Tibial nerve (tissue), 4 donors: ENCODE results near the gene C16orf95. TPM values are rescaled to one million over a fixed set of nuclear protein-coding genes. Genes with fewer than 3 reads are reported as not detected.

Source experiments
- DNase-seq, 2 donors: peaks; one replicate each; pipeline ENCODE4 v3.0.0-alpha.2; 2019; ENCODE audit warnings: low spot score in 2 of 2
- H3K27ac ChIP-seq, 4 donors: fragments of 200-600 bp; sonication (generic) in 3 of 4; one replicate each; pipeline ENCODE4 v1.5.1; 2017 to 2019; ENCODE audit warnings: mild to moderate bottlenecking in 1 of 4
- H3K27me3 ChIP-seq, 2 donors: fragments of 200-600 bp; sonication (generic) in 1 of 2; one replicate each; pipeline versions ENCODE4 v1.5.1 to v1.6.0; 2017 to 2019
- H3K36me3 ChIP-seq, 3 donors: fragments of 200-600 bp; sonication (generic); one replicate each; pipeline ENCODE4 v1.5.1; 2018 to 2019
- H3K4me1 ChIP-seq, 4 donors: fragments of 200-600 bp; sonication (generic) in 3 of 4; one replicate each; pipeline ENCODE4 v1.5.1; 2017 to 2019
- H3K4me3 ChIP-seq, 4 donors: fragments of 200-600 bp; sonication (generic) in 3 of 4; one replicate each; pipeline ENCODE4 v1.5.1; 2017 to 2019; ENCODE audit warnings: mild to moderate bottlenecking in 1 of 4, moderate library complexity in 1 of 4
- H3K9me3 ChIP-seq, 4 donors: fragments of 200-600 bp; sonication (generic) in 3 of 4; one replicate each; pipeline ENCODE4 v1.5.1; 2017 to 2019
- CTCF ChIP-seq, 5 experiments: fragments of 200-600 bp in 3 of 5; fragments of 450-650 bp in 2 of 5; sonication (generic) in 3 of 5; IDR thresholded peaks; one replicate each; pipeline ENCODE4 v1.5.1; 2016 to 2019; ENCODE audit warnings: antibody characterized with exemption in 5 of 5, mild to moderate bottlenecking in 3 of 5, moderate library complexity in 2 of 5
- EP300 ChIP-seq, 2 donors: sonication (generic); formaldehyde crosslinking; IDR thresholded peaks; one replicate each; pipeline ENCODE4 v1.6.1; 2017; ENCODE audit warnings: antibody characterized with exemption in 2 of 2, mild to moderate bottlenecking in 1 of 2
- POLR2A ChIP-seq, 2 donors: fragments of 450-650 bp; IDR thresholded peaks; one replicate each; pipeline ENCODE4 v1.6.1; 2017; ENCODE audit warnings: antibody characterized with exemption in 2 of 2, mild to moderate bottlenecking in 2 of 2, moderate library complexity in 2 of 2
- WGBS, 2 donors: methylation state at CpG; one replicate each; pipeline ENCODE4 v1.1.5; 2018; 5-methylcytosine and 5-hydroxymethylcytosine counted together
- total RNA-seq, 4 donors: library from RNA; depleted of rRNA; stranded (reverse); fragments of >200 nt; gene quantifications; one replicate each; pipeline ENCODE4 v1.1.0, GENCODE V29; 2016

Gene C16orf95
- total RNA-seq, 4 donors from 2014 or later: 0.44 to 9.8 (median 2.6) TPM

DNA sequence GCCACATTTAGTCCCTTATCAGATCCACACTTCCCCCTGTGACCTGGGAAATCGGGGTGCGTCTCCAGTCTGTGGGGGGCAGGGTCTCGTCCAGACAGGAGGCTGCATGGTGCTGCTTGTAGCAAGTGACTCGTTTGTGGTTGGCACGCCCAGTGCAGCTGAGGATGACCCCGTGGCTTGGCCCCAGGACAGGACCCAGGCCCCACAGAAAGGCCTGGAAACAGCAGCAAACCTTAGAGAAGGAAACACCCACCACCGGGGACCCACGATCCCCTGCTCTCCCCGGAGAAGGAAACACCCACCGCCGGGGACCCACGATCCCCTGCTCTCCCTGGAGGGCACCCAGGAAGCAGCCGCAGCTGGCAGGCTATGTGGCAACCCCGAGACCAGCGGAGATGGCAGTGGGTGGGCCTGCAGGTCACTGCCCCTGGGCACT is 8.2 kb upstream of the C16orf95 start:
- Histone ChIP-seq H3K4me3 (no peak overlapping the region), H3K4me1 (peaks cover 0 to 32% (median 4%) of the 10 kb centered on the region in 4 donors), H3K9me3 (no peaks in the 10 kb centered on the region), H3K27me3 (no peaks in the 10 kb centered on the region), H3K27ac (peak overlapping the region in 1 of 4 donors; percentile 61), H3K36me3 (peaks cover 0 to 48% (median 4%) of the 10 kb centered on the region in 3 donors)
- no peak for TF ChIP-seq POLR2A (IDR thresholded peaks at IDR 0.05)
- no peak for TF ChIP-seq EP300 (IDR thresholded peaks at IDR 0.05)
- TF ChIP-seq CTCF (IDR thresholded peaks at IDR 0.05): no peak
- no peak for DNase-seq
- WGBS, 2 donors: 59 to 60% methylated on average over 15 of the region's 15 CpGs

DNA sequence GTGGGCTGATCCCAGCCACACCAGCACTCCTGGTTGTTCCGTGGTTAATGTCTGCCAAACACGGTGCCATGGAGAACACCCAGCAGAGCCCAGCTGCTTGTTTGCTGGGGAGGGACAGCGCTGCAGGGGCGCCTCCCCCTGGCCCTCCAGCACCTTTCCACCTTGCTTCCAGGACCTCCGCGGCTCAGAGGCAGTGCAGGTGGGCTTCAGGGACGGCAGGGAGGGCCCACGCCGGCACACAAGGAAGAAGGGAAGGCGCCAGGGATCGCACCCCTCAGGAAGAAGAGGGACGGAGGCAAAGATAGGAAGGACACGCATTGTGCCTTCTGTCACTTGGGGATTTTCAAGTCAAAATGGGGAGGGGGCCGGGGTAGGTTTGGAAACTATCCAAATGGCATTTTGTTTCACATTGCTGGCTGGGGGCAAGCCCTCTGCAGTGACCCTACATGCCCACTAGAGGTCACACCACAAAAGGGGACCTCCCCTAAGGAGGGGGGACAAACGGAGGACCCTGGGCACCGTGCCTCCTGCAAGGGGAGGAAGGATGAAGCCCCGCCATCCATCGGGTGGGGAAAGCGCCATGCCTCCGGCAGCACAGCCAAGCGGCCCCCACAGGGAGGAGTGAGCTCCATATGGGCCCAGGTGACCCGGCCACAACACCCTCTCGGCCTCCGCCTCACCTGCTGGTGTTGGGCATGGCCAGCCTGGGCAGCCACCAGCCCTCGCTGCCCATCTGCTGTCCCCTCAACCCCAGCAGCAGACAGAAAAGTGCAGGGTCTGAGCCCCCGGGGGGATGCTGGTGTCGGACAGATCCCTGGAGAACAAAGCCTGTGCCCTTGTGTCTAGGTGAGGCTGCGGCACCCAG is 7.5 kb upstream of the C16orf95 start:
- Histone ChIP-seq H3K9me3 (no peaks in the 10 kb centered on the region), H3K27ac (peak overlapping the region in 1 of 4 donors; percentile 61), H3K4me1 (peaks cover 0 to 32% (median 4%) of the 10 kb centered on the region in 4 donors), H3K36me3 (peaks cover 0 to 45% (median 0%) of the 10 kb centered on the region in 3 donors), H3K4me3 (no peak overlapping the region), H3K27me3 (no peaks in the 10 kb centered on the region)
- DNase-seq: no peak
- TF ChIP-seq EP300 (IDR thresholded peaks at IDR 0.05) (no peak), CTCF (IDR thresholded peaks at IDR 0.05) (peak; percentile 67 to 82 (median 72)), POLR2A (IDR thresholded peaks at IDR 0.05) (no peak)
- WGBS, 2 donors: 51 to 55% methylated on average over 28 of the region's 28 CpGs

- H3K4me1 ChIP-seq: peaks cover 0 to 32% (median 4%) of the 10 kb centered on the region in 4 donors
- no peak overlapping the region for H3K27ac ChIP-seq
- no peaks in the 10 kb centered on the region for H3K27me3 ChIP-seq
- H3K4me3 ChIP-seq: no peak overlapping the region
- H3K36me3 ChIP-seq: peaks cover 0 to 37% (median 0%) of the 10 kb centered on the region in 3 donors
- no peak for TF ChIP-seq EP300 (IDR thresholded peaks at IDR 0.05)
- no peak for TF ChIP-seq POLR2A (IDR thresholded peaks at IDR 0.05)
- TF ChIP-seq CTCF (IDR thresholded peaks at IDR 0.05): no peak
- 77 to 87% methylated on average over 17 to 21 of the region's 21 CpGs for WGBS, 2 donors
- DNase-seq: no peak
- no peaks in the 10 kb centered on the region for H3K9me3 ChIP-seq
These were observed 6.7 kb upstream of the C16orf95 start for GRCh38 chr16:87323727-87324410.

DNA sequence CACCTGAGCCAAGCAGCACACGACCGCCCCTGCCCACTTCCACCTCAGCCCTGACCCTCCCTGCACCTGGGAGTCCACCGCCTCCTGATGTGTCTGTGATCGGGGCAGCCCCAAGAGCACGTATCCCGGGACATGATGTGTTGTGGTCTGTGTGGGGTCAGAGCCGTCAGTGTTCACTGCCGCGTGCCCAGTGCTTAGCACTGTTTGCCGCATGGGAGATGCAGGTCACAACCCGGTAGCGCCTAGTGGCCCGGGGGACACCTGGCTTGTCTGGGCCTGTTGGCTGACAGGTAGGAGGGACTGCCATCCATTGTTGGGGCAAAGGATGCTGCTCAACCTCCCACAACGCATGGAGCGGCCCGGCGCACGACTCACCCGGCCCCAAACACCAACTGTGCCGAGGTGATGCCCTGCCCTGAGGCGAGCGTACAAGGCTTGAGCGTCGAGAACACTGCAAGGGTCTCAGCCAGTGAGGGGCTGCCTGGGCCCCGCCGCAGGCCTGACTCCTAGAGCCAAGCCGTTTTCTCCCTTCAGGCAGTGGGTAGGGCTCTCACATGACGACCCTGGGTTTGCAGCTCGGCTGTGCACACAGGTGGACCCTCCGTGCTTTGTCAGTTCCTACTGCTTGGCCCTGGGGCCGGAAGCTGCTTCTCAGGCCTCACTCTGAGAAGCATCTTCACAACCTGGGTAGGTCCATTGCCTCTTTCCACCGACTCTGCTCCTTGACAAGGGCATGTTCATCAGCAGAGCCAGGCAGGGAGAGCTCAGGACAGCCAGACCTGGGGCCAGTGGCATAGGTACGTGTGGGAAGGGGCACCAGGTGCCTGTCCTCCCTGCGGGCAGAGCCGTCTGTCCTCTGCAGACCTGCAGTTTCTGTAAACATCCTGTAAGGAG is 5.9 kb upstream of the C16orf95 start:
- WGBS, 2 donors: 85 to 90% methylated on average over 30 to 33 of the region's 35 CpGs
- H3K36me3 ChIP-seq: peaks cover 0 to 29% (median 0%) of the 10 kb centered on the region in 3 donors
- H3K27me3 ChIP-seq: no peaks in the 10 kb centered on the region
- H3K27ac ChIP-seq: no peak overlapping the region
- no peak overlapping the region for H3K4me3 ChIP-seq
- peaks cover 0 to 39% (median 9%) of the 10 kb centered on the region in 4 donors for H3K4me1 ChIP-seq
- TF ChIP-seq CTCF (IDR thresholded peaks at IDR 0.05) (no peak), EP300 (IDR thresholded peaks at IDR 0.05) (no peak)
- H3K9me3 ChIP-seq: no peaks in the 10 kb centered on the region
- DNase-seq: no peak
